HG03045 (cell line): ENCODE measurements around the gene SLC25A11.

ENCODE experiments used
- ATAC-seq: cut with Tn5 transposase; IDR thresholded peaks from one replicate; pipeline ENCODE4 v1.9.1; 2021; ENCODE audit warnings: mild to moderate bottlenecking, moderate library complexity; ENCODE audit not compliant: unreplicated experiment

The SLC25A11 gene

GRCh38 chr17:4896332-4897197 is 43.3 kb downstream of the SLC25A11 start:
- no peak for ATAC-seq

DNA sequence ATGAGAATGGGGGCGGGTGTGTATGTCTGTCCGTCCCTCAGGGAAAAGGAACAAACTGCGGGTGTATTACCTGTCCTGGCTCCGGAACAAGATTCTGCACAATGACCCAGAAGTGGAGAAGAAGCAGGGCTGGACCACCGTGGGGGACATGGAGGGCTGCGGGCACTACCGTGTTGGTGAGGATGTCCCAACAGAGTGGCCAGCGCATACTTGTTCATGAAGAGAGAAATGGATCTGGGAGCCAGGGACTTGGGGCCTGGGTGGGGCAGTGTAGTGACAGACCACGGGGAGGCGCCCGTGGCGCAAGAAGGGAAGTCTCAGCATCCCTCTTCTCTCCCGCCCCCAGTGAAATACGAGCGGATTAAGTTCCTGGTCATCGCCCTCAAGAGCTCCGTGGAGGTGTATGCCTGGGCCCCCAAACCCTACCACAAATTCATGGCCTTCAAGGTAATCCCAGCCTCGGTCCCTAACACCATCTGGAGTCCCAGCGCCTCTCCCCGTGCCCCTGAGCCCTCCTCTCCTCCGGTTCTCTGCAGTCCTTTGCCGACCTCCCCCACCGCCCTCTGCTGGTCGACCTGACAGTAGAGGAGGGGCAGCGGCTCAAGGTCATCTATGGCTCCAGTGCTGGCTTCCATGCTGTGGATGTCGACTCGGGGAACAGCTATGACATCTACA is 44.1 kb downstream of the SLC25A11 start:
- no peak for ATAC-seq

GRCh38 chr17:4895121-4895520 is 44.7 kb downstream of the SLC25A11 start:
- ATAC-seq: no peak

- no peak for ATAC-seq
Measured at GRCh38 chr17:4893721-4894560, 45.9 kb downstream of the SLC25A11 start.

GRCh38 chr17:4893272-4893671 is 46.6 kb downstream of the SLC25A11 start:
- ATAC-seq: no peak

GRCh38 chr17:4892499-4893221 is 47.2 kb downstream of the SLC25A11 start:
- ATAC-seq: no peak

GRCh38 chr17:4891411-4892410 is 48.1 kb downstream of the SLC25A11 start:
- ATAC-seq: no peak

- ATAC-seq: no peak
Measured at GRCh38 chr17:4887581-4887980, 52.3 kb downstream of the SLC25A11 start.
